ENCODE measurements around the gene LSM14B.

LSM14B gene

DNA sequence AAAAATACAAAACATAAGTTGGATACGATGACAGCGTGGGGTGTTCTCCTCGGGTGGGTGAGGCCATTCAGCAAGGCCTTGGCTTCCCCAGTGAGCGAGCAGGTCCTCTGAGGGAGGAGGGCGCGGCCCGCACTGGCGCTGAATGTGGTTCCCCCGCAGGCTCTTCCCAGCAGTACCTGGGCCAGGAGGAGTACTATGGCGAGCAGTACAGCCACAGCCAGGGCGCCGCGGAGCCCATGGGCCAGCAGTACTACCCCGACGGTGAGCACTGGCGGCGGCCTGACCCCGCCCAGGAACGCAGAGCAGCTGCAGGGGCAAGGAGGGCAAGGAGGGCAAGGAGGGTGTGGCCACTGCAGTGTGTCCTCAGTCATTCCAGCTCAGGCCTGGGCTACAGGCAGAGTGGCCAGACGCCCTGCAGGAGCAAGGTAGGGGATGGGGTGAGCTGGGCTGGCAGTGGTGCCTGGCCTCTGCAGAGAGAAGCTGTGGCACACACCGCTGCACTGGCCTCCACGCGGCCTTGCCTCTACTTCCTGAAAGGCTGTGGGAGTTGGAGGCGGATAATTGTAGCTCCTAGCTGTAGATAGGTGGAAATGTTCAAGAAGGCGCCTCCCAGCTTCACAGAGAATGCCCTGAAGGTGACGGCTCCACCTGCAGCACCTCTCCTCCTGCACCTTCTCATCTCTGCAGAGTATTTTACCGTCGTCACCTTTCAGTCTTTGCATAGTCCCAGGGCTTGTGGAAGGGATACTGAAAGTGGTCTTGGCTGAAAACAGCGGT is 41.9 kb downstream of the LSM14B start:
- Histone ChIP-seq H3K4me1 (peaks cover 3 to 17% (median 6%) of the 10 kb centered on the region in 10 experiments; a peak in 16 of 20 replicates), H3K9me3 (replicated peaks in 1 of 11) (no peaks in the 10 kb centered on the region), H4K20me1 (peaks cover 2 to 81% (median 20%) of the 10 kb centered on the region in 11 experiments; a peak in 21 of 22 replicates), H3K4me3 (no peak overlapping the region), H3K27ac (no peak overlapping the region), H3K9ac (no peak overlapping the region), H3K36me3 (peaks cover 81 to 97% (median 95%) of the 10 kb centered on the region in 11 experiments), H3K27me3 (no peaks in the 10 kb centered on the region), H3K4me2 (no peak overlapping the region)
- TF ChIP-seq Cebpa-rat (IDR thresholded peaks at IDR 0.05), result no peak

DNA sequence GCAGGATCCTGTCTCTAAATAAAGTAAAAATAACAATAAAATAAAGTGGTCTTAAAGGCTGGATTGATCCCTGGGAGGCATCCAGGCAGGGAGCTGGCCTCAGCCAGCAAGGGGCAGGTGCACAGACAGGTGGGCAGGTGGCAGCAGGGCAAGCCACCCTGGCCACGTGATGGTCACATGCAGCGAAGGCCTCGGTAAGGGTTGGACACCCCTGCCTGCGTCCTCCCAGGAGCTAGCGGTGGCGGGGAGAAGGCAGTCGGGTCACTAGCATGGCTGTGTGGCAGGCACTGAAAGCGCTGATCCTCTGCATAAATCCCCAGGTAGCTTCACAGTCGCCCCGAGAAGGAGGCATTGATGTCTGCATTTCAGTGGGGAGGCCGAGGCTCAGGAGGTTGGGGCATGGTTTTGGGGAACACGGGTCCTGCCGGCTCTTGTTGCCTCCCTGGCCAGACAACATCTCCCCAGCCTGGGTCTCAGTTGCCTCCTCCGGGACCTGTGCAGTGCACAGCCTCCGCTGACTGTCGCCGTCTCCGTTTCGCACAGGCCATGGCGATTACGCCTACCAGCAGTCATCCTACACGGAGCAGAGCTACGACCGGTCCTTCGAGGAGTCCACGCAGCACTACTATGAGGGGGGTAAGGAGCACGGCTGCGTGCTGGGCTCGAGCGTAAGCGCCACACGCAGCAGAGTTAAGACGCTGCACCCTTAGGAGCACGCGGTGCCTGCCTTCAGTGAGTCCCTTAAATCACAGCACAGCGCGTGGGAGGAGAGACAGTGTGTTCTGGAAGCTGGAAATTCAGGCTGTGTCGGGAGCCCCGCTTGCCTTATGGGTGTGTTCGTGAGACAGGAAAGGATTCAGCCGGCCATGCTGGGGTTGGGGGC is 42.8 kb downstream of the LSM14B start:
- H3K9ac ChIP-seq, result no peak overlapping the region
- no peak overlapping the region for H3K27ac ChIP-seq
- H3K27me3 ChIP-seq, result no peaks in the 10 kb centered on the region
- peaks cover 0 to 9% (median 0%) of the 10 kb centered on the region in 10 experiments; a peak in 5 of 20 replicates for H3K4me1 ChIP-seq
- H3K36me3 ChIP-seq, result peaks cover 85 to 99% (median 97%) of the 10 kb centered on the region in 11 experiments
- no peak for TF ChIP-seq Cebpa-rat (IDR thresholded peaks at IDR 0.05)
- no peak overlapping the region for H3K4me2 ChIP-seq
- peaks cover 0 to 82% (median 13%) of the 10 kb centered on the region in 11 experiments; a peak in 12 of 22 replicates for H4K20me1 ChIP-seq
- H3K9me3 ChIP-seq (replicated peaks in 1 of 11), result no peaks in the 10 kb centered on the region
- H3K4me3 ChIP-seq, result no peak overlapping the region

GRCh38 chr20:62165762-62166399 is 43.6 kb downstream of the LSM14B start:
- H3K4me2 ChIP-seq, result no peak overlapping the region
- H4K20me1 ChIP-seq, result peaks cover 0 to 77% (median 8%) of the 10 kb centered on the region in 11 experiments; a peak in 12 of 22 replicates
- H3K27me3 ChIP-seq, result no peaks in the 10 kb centered on the region
- no peaks in the 10 kb centered on the region for H3K9me3 ChIP-seq (replicated peaks in 1 of 11)
- H3K4me3 ChIP-seq, result no peak overlapping the region
- no peak overlapping the region; a peak in 1 of 22 replicates for H3K27ac ChIP-seq
- H3K4me1 ChIP-seq, result peaks cover 0 to 8% (median 0%) of the 10 kb centered on the region in 10 experiments; a peak in 5 of 20 replicates
- H3K9ac ChIP-seq, result no peak overlapping the region
- H3K36me3 ChIP-seq, result peaks cover 80 to 99% (median 92%) of the 10 kb centered on the region in 11 experiments
- TF ChIP-seq Cebpa-rat (IDR thresholded peaks at IDR 0.05), result peak in 9 of 11 experiments; percentile 30 to 83 (median 51); a peak in 8 of 22 replicates

GRCh38 chr20:62167474-62167873 is 45.2 kb downstream of the LSM14B start:
- Histone ChIP-seq H3K4me3 (no peak overlapping the region), H3K4me2 (no peak overlapping the region), H3K27me3 (no peaks in the 10 kb centered on the region), H3K36me3 (peaks cover 75 to 99% (median 89%) of the 10 kb centered on the region in 11 experiments), H3K9ac (no peak overlapping the region), H4K20me1 (peaks cover 0 to 64% (median 3%) of the 10 kb centered on the region in 11 experiments; a peak in 11 of 22 replicates), H3K9me3 (replicated peaks in 1 of 11) (no peaks in the 10 kb centered on the region), H3K4me1 (no peaks in the 10 kb centered on the region), H3K27ac (no peak overlapping the region)
- no peak for TF ChIP-seq Cebpa-rat (IDR thresholded peaks at IDR 0.05)

GRCh38 chr20:62168061-62168460 is 45.8 kb downstream of the LSM14B start:
- H3K4me3 ChIP-seq, result no peak overlapping the region
- H3K4me1 ChIP-seq, result no peaks in the 10 kb centered on the region
- no peak overlapping the region for H3K4me2 ChIP-seq
- no peaks in the 10 kb centered on the region for H3K27me3 ChIP-seq
- no peaks in the 10 kb centered on the region for H3K9me3 ChIP-seq (replicated peaks in 1 of 11)
- H3K36me3 ChIP-seq, result peaks cover 71 to 99% (median 89%) of the 10 kb centered on the region in 11 experiments
- H3K27ac ChIP-seq, result no peak overlapping the region
- TF ChIP-seq Cebpa-rat (IDR thresholded peaks at IDR 0.05), result no peak
- H3K9ac ChIP-seq, result no peak overlapping the region
- peaks cover 0 to 58% (median 0%) of the 10 kb centered on the region in 11 experiments; a peak in 11 of 22 replicates for H4K20me1 ChIP-seq

GRCh38 chr20:62168890-62169435 is 46.7 kb downstream of the LSM14B start:
- Histone ChIP-seq H3K4me3 (no peak overlapping the region), H3K36me3 (peaks cover 71 to 99% (median 88%) of the 10 kb centered on the region in 11 experiments), H3K4me1 (no peaks in the 10 kb centered on the region), H4K20me1 (peaks cover 0 to 53% (median 0%) of the 10 kb centered on the region in 11 experiments; a peak in 11 of 22 replicates), H3K4me2 (no peak overlapping the region), H3K9ac (no peak overlapping the region), H3K27ac (no peak overlapping the region), H3K27me3 (no peaks in the 10 kb centered on the region), H3K9me3 (replicated peaks in 1 of 11) (no peaks in the 10 kb centered on the region)
- TF ChIP-seq Cebpa-rat (IDR thresholded peaks at IDR 0.05), result no peak

GRCh38 chr20:62170536-62170935 is 48.3 kb downstream of the LSM14B start:
- Histone ChIP-seq H3K27me3 (no peaks in the 10 kb centered on the region), H3K4me2 (no peak overlapping the region), H3K4me3 (no peak overlapping the region), H4K20me1 (peaks cover 0 to 39% (median 0%) of the 10 kb centered on the region in 11 experiments; a peak in 6 of 22 replicates), H3K9ac (no peak overlapping the region), H3K36me3 (peaks cover 71 to 99% (median 88%) of the 10 kb centered on the region in 11 experiments), H3K27ac (no peak overlapping the region), H3K9me3 (replicated peaks in 1 of 11) (no peaks in the 10 kb centered on the region), H3K4me1 (no peaks in the 10 kb centered on the region)
- no peak for TF ChIP-seq Cebpa-rat (IDR thresholded peaks at IDR 0.05)

- H3K4me3 ChIP-seq, result no peak overlapping the region
- no peaks in the 10 kb centered on the region for H3K9me3 ChIP-seq (replicated peaks in 1 of 11)
- H3K36me3 ChIP-seq, result peaks cover 71 to 99% (median 85%) of the 10 kb centered on the region in 11 experiments
- peaks cover 0 to 36% (median 0%) of the 10 kb centered on the region in 11 experiments; a peak in 4 of 22 replicates for H4K20me1 ChIP-seq
- no peak overlapping the region for H3K4me2 ChIP-seq
- H3K4me1 ChIP-seq, result no peaks in the 10 kb centered on the region
- no peak overlapping the region for H3K9ac ChIP-seq
- no peak for TF ChIP-seq Cebpa-rat (IDR thresholded peaks at IDR 0.05)
- no peaks in the 10 kb centered on the region for H3K27me3 ChIP-seq
- no peak overlapping the region for H3K27ac ChIP-seq
Observed at GRCh38 chr20:62171245-62171644, 49.0 kb downstream of the LSM14B start.
